ENCODE measurements around the gene ATIC. TPM values are rescaled to one million over a fixed set of nuclear protein-coding genes. Genes with fewer than 3 reads are reported as not detected.
A peak's percentile ranks its signal among the peaks of the same experiment; 100 is the strongest.

Gene ATIC
- total and polyA plus RNA-seq, 8 donors, result 78.6 to 107 (median 97.9) TPM

- Histone ChIP-seq H3K36me3 (peaks cover 0 to 41% of the 10 kb centered on the region in 2 donors), H3K27ac (peak overlapping the region in 1 of 2 donors; percentile 21), H3K27me3 (no peaks in the 10 kb centered on the region), H3K9me3 (no peaks in the 10 kb centered on the region), H3K4me1 (peaks cover 3 to 8% of the 10 kb centered on the region in 2 donors), H3K4me3 (no peak overlapping the region)
- TF ChIP-seq CTCF (IDR thresholded peaks at IDR 0.05), result no peak
- ATAC-seq (peak; percentile 22), DNase-seq (no peak)
- intact Hi-C loops (cut with DNase I), result no loop called here
Observed at GRCh38 chr2:215396595-215397313, 84.9 kb downstream of the ATIC start.

- intact Hi-C loops (cut with DNase I), result no loop called here
- peak overlapping the region in 1 of 2 donors; percentile 40 for H3K27ac ChIP-seq
- no peaks in the 10 kb centered on the region for H3K9me3 ChIP-seq
- no peak overlapping the region for H3K4me3 ChIP-seq
- H3K27me3 ChIP-seq, result no peaks in the 10 kb centered on the region
- peaks cover 3 to 8% of the 10 kb centered on the region in 2 donors for H3K4me1 ChIP-seq
- peaks cover 0 to 31% of the 10 kb centered on the region in 2 donors for H3K36me3 ChIP-seq
- DNase-seq (no peak), ATAC-seq (peak; percentile 89)
- no peak for TF ChIP-seq CTCF (IDR thresholded peaks at IDR 0.05)
Observed at GRCh38 chr2:215397632-215398341, 85.9 kb downstream of the ATIC start.

- intact Hi-C loops (cut with DNase I), result no loop called here
- TF ChIP-seq CTCF (IDR thresholded peaks at IDR 0.05), result no peak
- H3K27me3 ChIP-seq, result no peaks in the 10 kb centered on the region
- H3K4me1 ChIP-seq, result peaks cover 3 to 8% of the 10 kb centered on the region in 2 donors
- peaks cover 0 to 19% of the 10 kb centered on the region in 2 donors for H3K36me3 ChIP-seq
- no peak for ATAC-seq
- no peak for DNase-seq
- H3K9me3 ChIP-seq, result no peaks in the 10 kb centered on the region
- H3K27ac ChIP-seq, result no peak overlapping the region
- no peak overlapping the region for H3K4me3 ChIP-seq
Observed at GRCh38 chr2:215399067-215399716, 87.3 kb downstream of the ATIC start.

Other genes with a start within 250 kb of the ATIC start
- gene ABCA12, start 173.4 kb upstream of the ATIC start, total RNA-seq, result under 1 TPM; 0.34 to 0.58 TPM
- gene ABCA12, start 173.4 kb upstream of the ATIC start, polyA plus RNA-seq (ENCODE audit: insufficient read length in 6 of 6), result under 1 TPM; 0.03 to 0.17 (median 0.11) TPM
- 1,000 to 10,000 TPM; 1,862 to 3,073 TPM for gene FN1, start 124.0 kb downstream of the ATIC start, total RNA-seq
- gene FN1, start 124.0 kb downstream of the ATIC start, polyA plus RNA-seq (ENCODE audit: insufficient read length in 6 of 6), result 1,000 to 10,000 TPM; 1,663 to 2,185 (median 1,786) TPM